HuH-7 (cell line): ENCODE results near the gene DEAF1.

Source experiments
- DNase-seq: peaks from one replicate; pipeline ENCODE4 v3.0.0; 2011; ENCODE audit warnings: low spot score

DEAF1 gene

GRCh38 chr11:623999-624704 lies 70.9 kb downstream of the DEAF1 start:
- peak; percentile 63 for DNase-seq

- DNase-seq = no peak
These were observed 71.6 kb downstream of the DEAF1 start for GRCh38 chr11:623349-623869.

- DNase-seq = no peak
These were observed 73.2 kb downstream of the DEAF1 start for GRCh38 chr11:621838-622237.

GRCh38 chr11:620935-621814 lies 73.8 kb downstream of the DEAF1 start:
- DNase-seq = no peak

- no peak for DNase-seq
These were observed 74.8 kb downstream of the DEAF1 start for GRCh38 chr11:620201-620600.

- DNase-seq = no peak
These were observed 75.4 kb downstream of the DEAF1 start for GRCh38 chr11:619628-620050.

- no peak for DNase-seq
These were observed 76.0 kb downstream of the DEAF1 start for GRCh38 chr11:618856-619627.

GRCh38 chr11:617912-618682 lies 76.9 kb downstream of the DEAF1 start:
- DNase-seq = no peak

- DNase-seq = no peak
These were observed 77.7 kb downstream of the DEAF1 start for GRCh38 chr11:617199-617911.

GRCh38 chr11:616320-617198 lies 78.5 kb downstream of the DEAF1 start:
- no peak for DNase-seq

GRCh38 chr11:615504-616319 lies 79.3 kb downstream of the DEAF1 start, which contains the start of gene IRF7:
Gene IRF7, minus strand, starts transcription at chr11:615950. Its CDS starts 586 bp downstream, at chr11:615364.
- DNase-seq = no peak

- DNase-seq = no peak
These were observed 80.2 kb downstream of the DEAF1 start for GRCh38 chr11:614623-615503.

- DNase-seq = no peak
These were observed 80.9 kb downstream of the DEAF1 start for GRCh38 chr11:614021-614622.

- peak; percentile 72 for DNase-seq
These were observed 81.6 kb downstream of the DEAF1 start for GRCh38 chr11:613369-613968.

- DNase-seq = no peak
These were observed 82.1 kb downstream of the DEAF1 start for GRCh38 chr11:612961-613300.

- DNase-seq = peak; percentile 67
These were observed 82.6 kb downstream of the DEAF1 start for GRCh38 chr11:612201-612960.
